H9 (cell line): Measurements from ENCODE around the gene RASSF5. TPM values are rescaled to one million over a fixed set of nuclear protein-coding genes. Genes with fewer than 3 reads are reported as not detected.

Experiments
- DNase-seq: peaks from one replicate; pipeline ENCODE4 v3.0.0-alpha.2; 2017
- H2AFZ ChIP-seq: one replicate; pipeline ENCODE4 v1.6.1; 2013; ENCODE audit warnings: mild to moderate bottlenecking, low read length, control low read depth, moderate library complexity
- H2AK5ac ChIP-seq: 2 replicates; pipeline ENCODE4 v1.6.1; 2013; ENCODE audit warnings: low read length, control low read depth, mixed read lengths; ENCODE audit not compliant: insufficient read length
- H2BK120ac ChIP-seq: one replicate; pipeline ENCODE4 v1.6.1; 2013; ENCODE audit warnings: low read depth, mild to moderate bottlenecking, low read length, control low read depth, inconsistent platforms; ENCODE audit not compliant: poor library complexity, severe bottlenecking
- H2BK12ac ChIP-seq: 2 replicates; pipeline ENCODE4 v1.6.1; 2013; ENCODE audit warnings: low read length, control low read depth, mixed read lengths, low read depth; ENCODE audit not compliant: insufficient read length
- H2BK15ac ChIP-seq: 2 replicates; pipeline ENCODE4 v1.6.1; 2013; ENCODE audit warnings: low read depth, low read length, control low read depth
- H2BK20ac ChIP-seq: one replicate; pipeline ENCODE4 v1.6.1; 2013; ENCODE audit warnings: low read depth, mild to moderate bottlenecking, low read length, control low read depth, inconsistent platforms; ENCODE audit not compliant: poor library complexity, severe bottlenecking
- H2BK5ac ChIP-seq: 2 replicates; pipeline ENCODE4 v1.6.1; 2013; ENCODE audit warnings: low read length, control low read depth, mixed read lengths; ENCODE audit not compliant: insufficient read length
- H3K14ac ChIP-seq: 2 replicates; pipeline ENCODE4 v1.6.1; 2013; ENCODE audit warnings: low read length, control low read depth; ENCODE audit not compliant: insufficient read depth
- H3K18ac ChIP-seq: 2 replicates; pipeline ENCODE4 v1.6.1; 2013; ENCODE audit warnings: low read depth, mild to moderate bottlenecking, mixed read lengths, low read length, control low read depth; ENCODE audit not compliant: insufficient read length
- H3K23ac ChIP-seq: 2 replicates; pipeline ENCODE4 v1.6.1; 2013; ENCODE audit warnings: low read length, control low read depth, mixed read lengths, low read depth; ENCODE audit not compliant: insufficient read length
- H3K23me2 ChIP-seq: 2 replicates; pipeline ENCODE4 v1.6.1; 2013; ENCODE audit warnings: low read depth, mild to moderate bottlenecking, mixed read lengths, low read length, control low read depth; ENCODE audit not compliant: insufficient read length, poor library complexity, severe bottlenecking
- H3K27ac ChIP-seq: 2 replicates; pipeline ENCODE4 v1.5.1; 2013; ENCODE audit warnings: low read length, control low read depth, mixed read lengths, low read depth; ENCODE audit not compliant: insufficient read length
- H3K27me3 ChIP-seq: 2 replicates; pipeline ENCODE4 v1.6.1; 2013; ENCODE audit warnings: low read length, control low read depth, inconsistent platforms; ENCODE audit not compliant: insufficient read depth
- H3K4ac ChIP-seq: 2 replicates; pipeline ENCODE4 v1.6.1; 2013; ENCODE audit warnings: low read depth, mild to moderate bottlenecking, control low read depth, inconsistent platforms, low read length, moderate library complexity
- H3K4me1 ChIP-seq: 2 replicates; pipeline ENCODE4 v1.6.1; 2013; ENCODE audit warnings: low read length, control low read depth, inconsistent platforms; ENCODE audit not compliant: insufficient read depth
- H3K4me2 ChIP-seq: 2 replicates; pipeline ENCODE4 v1.6.1; 2013; ENCODE audit warnings: low read length, control low read depth, mixed read lengths; ENCODE audit not compliant: insufficient read length, insufficient read depth
- H3K56ac ChIP-seq: 2 replicates; pipeline ENCODE4 v1.6.1; 2013; ENCODE audit warnings: low read depth, mild to moderate bottlenecking, mixed read lengths, low read length, control low read depth; ENCODE audit not compliant: insufficient read length
- H3K79me1 ChIP-seq: 2 replicates; pipeline ENCODE4 v1.6.1; 2013; ENCODE audit warnings: low read depth, mild to moderate bottlenecking, moderate library complexity, low read length, control low read depth, inconsistent platforms; ENCODE audit not compliant: insufficient read depth, poor library complexity, severe bottlenecking
- H3K79me2 ChIP-seq: 2 replicates; pipeline ENCODE4 v1.6.1; 2013; ENCODE audit warnings: low read length, control low read depth, inconsistent platforms; ENCODE audit not compliant: insufficient read depth
- H3K9ac ChIP-seq: 2 replicates; pipeline ENCODE4 v1.6.1; 2013; ENCODE audit warnings: low read length, control low read depth, mixed read lengths; ENCODE audit not compliant: insufficient read length; ENCODE audit errors: extremely low read depth
- H3K9me3 ChIP-seq: one replicate; pipeline ENCODE4 v1.6.1; 2013; ENCODE audit warnings: low read depth, low read length, inconsistent platforms; ENCODE audit not compliant: control insufficient read depth
- H3T11ph ChIP-seq: one replicate; pipeline ENCODE4 v1.6.1; 2013; ENCODE audit warnings: mild to moderate bottlenecking, low read length, control low read depth, inconsistent platforms
- H4K20me1 ChIP-seq: one replicate; pipeline ENCODE4 v1.6.1; 2013; ENCODE audit not compliant: control insufficient read depth, insufficient read length, insufficient read depth
- H4K5ac ChIP-seq: 2 replicates; pipeline ENCODE4 v1.6.1; 2013; ENCODE audit warnings: low read depth, mild to moderate bottlenecking, mixed read lengths, low read length, control low read depth; ENCODE audit not compliant: insufficient read length
- H4K8ac ChIP-seq: replicated peaks from 2 replicates; pipeline ENCODE4 v1.6.1; 2013; ENCODE audit warnings: low read length, control low read depth, mixed read lengths, low read depth; ENCODE audit not compliant: insufficient read length
- H4K91ac ChIP-seq: 2 replicates; pipeline ENCODE4 v1.6.1; 2013; ENCODE audit warnings: low read depth, mild to moderate bottlenecking, moderate library complexity, mixed read lengths, low read length, control low read depth; ENCODE audit not compliant: insufficient read length
- H3K27ac Mint-ChIP-seq, 3 experiments: 2 replicates in 2 of 3; 3 replicates in 1 of 3; pipeline ENCODE4 v1.8.0; 2020 to 2021; ENCODE audit warnings: mixed read lengths in 3 of 3, mild to moderate bottlenecking in 1 of 3, moderate library complexity in 1 of 3
- H3K27me3 Mint-ChIP-seq: 2 replicates; pipeline ENCODE4 v1.8.0; 2021; ENCODE audit warnings: low read depth, mild to moderate bottlenecking, moderate library complexity, mixed read lengths
- H3K36me3 Mint-ChIP-seq, 3 experiments: 2 replicates in 2 of 3; 3 replicates in 1 of 3; pipeline ENCODE4 v1.8.0; 2020 to 2021; ENCODE audit warnings: low read depth in 3 of 3, mixed read lengths in 3 of 3; ENCODE audit not compliant: insufficient read depth in 1 of 3
- H3K4me1 Mint-ChIP-seq, 2 experiments: 2 replicates each; pipeline ENCODE4 v1.8.0; 2020; ENCODE audit warnings: mixed read lengths in 2 of 2
- H3K4me3 Mint-ChIP-seq, 2 experiments: 2 replicates in 1 of 2; 3 replicates in 1 of 2; pipeline ENCODE4 v1.8.0; 2020 to 2021; ENCODE audit warnings: mild to moderate bottlenecking in 2 of 2, mixed read lengths in 2 of 2, moderate library complexity in 1 of 2
- H3K9me3 Mint-ChIP-seq, 2 experiments: 2 replicates in 1 of 2; 3 replicates in 1 of 2; pipeline ENCODE4 v1.8.0; 2020; ENCODE audit warnings: mild to moderate bottlenecking in 2 of 2, mixed read lengths in 2 of 2, moderate library complexity in 1 of 2
- CTCF ChIP-seq: fragments of 200-600 bp; sonication (generic); conservative IDR thresholded peaks from 3 replicates; pipeline ENCODE4 v1.8.0; 2021; ENCODE audit warnings: antibody characterized with exemption, mild to moderate bottlenecking
- WGBS: extraction: QIAGEN DNeasy Blood & Tissue Kit; methylation state at CpG from one replicate; pipeline ENCODE4 v1.1.7; 2013; ENCODE audit warnings: missing lambda C conversion rate, low lambda C conversion rate, mixed read lengths; ENCODE audit not compliant: insufficient read length; ENCODE audit errors: extremely low coverage; 5-methylcytosine and 5-hydroxymethylcytosine counted together
- total RNA-seq: library from RNA; stranded (reverse); gene quantifications from 2 replicates; pipeline ENCODE4 v1.2.1, GENCODE V29; 2021

Gene RASSF5
- total RNA-seq, 1 experiment from 2014 or later: 0.50 TPM

- Histone ChIP-seq H4K20me1 (no peaks in the 10 kb centered on the region), H3K4me1 (no peaks in the 10 kb centered on the region), H3K4ac (no peak overlapping the region), H3K23me2 (no peaks in the 10 kb centered on the region), H2AFZ (no peak overlapping the region), H4K5ac (no peak overlapping the region), H3K79me2 (no peaks in the 10 kb centered on the region), H3T11ph (no peak overlapping the region), H2BK12ac (no peak overlapping the region), H2AK5ac (no peak overlapping the region), H3K79me1 (no peaks in the 10 kb centered on the region), H2BK5ac (no peak overlapping the region), H4K91ac (no peak overlapping the region), H3K4me2 (no peak overlapping the region), H2BK20ac (no peak overlapping the region), H3K9ac (no peak overlapping the region), H4K8ac (no peak overlapping the region), H2BK120ac (no peak overlapping the region), H3K27me3 (no peaks in the 10 kb centered on the region), H3K18ac (no peak overlapping the region), H3K23ac (no peak overlapping the region), H3K9me3 (no peaks in the 10 kb centered on the region), H2BK15ac (no peak overlapping the region), H3K56ac (no peak overlapping the region), H3K14ac (no peak overlapping the region), H3K27ac (no peak overlapping the region)
- Mint-ChIP-seq H3K27me3 (no peaks in the 10 kb centered on the region), H3K4me3 (no peak overlapping the region), H3K9me3 (no peaks in the 10 kb centered on the region), H3K36me3 (peaks cover 18 to 60% (median 56%) of the 10 kb centered on the region in 3 experiments; a peak in 6 of 7 replicates), H3K4me1 (no peaks in the 10 kb centered on the region), H3K27ac (no peak overlapping the region)
- DNase-seq: no peak
- WGBS: no CpG with 5 or more reads among the region's 7 CpGs
- TF ChIP-seq CTCF: no peak
Observed at GRCh38 chr1:206595581-206596318, 88.4 kb downstream of the RASSF5 start.
